22Rv1 (cell line): ENCODE measurements around the gene ATP1A4.

Experiments
- H3K27ac ChIP-seq: fragments of 450-650 bp; 2 replicates; pipeline ENCODE4 v1.5.1; 2017
- ZFX ChIP-seq: fragments of 450-650 bp; IDR thresholded peaks from 2 replicates; pipeline ENCODE4 v1.6.1; 2017; ENCODE audit warnings: antibody characterized with exemption, borderline replicate concordance
- TF ChIP-seq, protein P1 (sequence below): fragments of 450-650 bp; IDR thresholded peaks from 2 replicates; pipeline ENCODE4 v1.5.1; 2017; ENCODE audit warnings: mild to moderate bottlenecking

ATP1A4 gene

DNA sequence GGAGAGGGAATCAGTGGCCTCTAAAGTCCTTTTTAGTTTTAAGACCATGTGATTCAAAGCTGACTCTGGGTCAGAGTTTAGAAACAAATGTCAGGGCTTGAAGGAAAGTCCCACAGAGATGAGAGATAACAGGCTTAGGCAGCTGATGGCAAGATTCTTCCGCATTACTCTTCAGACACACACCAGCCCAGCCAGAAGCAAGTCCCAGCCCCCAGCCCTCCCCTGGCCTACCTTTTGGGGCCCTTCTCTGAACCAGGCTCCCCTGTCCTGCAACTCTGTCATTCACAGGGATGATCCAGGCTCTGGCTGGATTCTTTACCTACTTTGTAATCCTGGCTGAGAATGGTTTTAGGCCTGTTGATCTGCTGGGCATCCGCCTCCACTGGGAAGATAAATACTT lies 25.8 kb downstream of the ATP1A4 start:
- TF ChIP-seq, protein P1, sequence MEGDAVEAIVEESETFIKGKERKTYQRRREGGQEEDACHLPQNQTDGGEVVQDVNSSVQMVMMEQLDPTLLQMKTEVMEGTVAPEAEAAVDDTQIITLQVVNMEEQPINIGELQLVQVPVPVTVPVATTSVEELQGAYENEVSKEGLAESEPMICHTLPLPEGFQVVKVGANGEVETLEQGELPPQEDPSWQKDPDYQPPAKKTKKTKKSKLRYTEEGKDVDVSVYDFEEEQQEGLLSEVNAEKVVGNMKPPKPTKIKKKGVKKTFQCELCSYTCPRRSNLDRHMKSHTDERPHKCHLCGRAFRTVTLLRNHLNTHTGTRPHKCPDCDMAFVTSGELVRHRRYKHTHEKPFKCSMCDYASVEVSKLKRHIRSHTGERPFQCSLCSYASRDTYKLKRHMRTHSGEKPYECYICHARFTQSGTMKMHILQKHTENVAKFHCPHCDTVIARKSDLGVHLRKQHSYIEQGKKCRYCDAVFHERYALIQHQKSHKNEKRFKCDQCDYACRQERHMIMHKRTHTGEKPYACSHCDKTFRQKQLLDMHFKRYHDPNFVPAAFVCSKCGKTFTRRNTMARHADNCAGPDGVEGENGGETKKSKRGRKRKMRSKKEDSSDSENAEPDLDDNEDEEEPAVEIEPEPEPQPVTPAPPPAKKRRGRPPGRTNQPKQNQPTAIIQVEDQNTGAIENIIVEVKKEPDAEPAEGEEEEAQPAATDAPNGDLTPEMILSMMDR = no peak
- TF ChIP-seq ZFX = no peak
- no peak overlapping the region for H3K27ac ChIP-seq

DNA sequence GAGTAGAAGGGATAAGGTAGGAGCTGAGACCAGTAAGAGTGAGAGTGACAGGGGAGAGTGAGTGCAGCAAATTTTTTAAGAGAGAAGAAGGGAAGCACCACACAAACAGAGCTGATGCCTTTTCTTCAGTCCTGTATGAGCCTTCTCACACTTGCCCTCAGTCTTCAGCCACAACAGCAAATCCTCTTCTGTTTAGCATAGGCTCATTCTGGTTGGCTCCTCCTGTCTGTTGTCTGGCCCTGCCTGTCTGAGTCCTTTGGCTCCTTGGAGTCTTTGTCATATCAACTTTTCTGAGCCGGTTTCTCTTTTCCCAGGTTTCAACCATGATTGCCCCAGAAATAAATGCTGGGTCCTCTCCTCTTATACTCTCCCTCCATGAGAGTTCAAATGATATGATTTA lies 26.3 kb downstream of the ATP1A4 start:
- TF ChIP-seq ZFX = no peak
- TF ChIP-seq, protein P1 = no peak
- no peak overlapping the region for H3K27ac ChIP-seq

DNA sequence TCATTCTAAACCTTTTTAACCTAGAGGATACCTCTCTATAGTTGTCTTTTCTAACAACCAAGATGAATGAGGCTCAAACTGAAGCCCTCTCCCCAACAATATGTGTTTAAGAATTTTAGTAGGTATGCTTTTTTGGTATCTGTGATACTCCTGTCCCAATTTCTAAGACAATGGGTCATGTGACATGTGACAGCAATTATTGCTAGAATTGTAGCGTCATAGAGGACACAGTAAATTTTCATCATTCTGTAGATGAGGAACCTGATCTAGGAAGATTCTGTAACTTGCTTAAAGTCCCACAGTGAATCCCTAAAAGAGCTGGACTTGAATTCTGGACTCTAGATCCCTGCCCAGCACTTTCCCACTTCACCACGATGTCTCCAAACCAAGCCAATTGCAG lies 27.3 kb downstream of the ATP1A4 start:
- no peak for TF ChIP-seq ZFX
- TF ChIP-seq, protein P1 = no peak
- H3K27ac ChIP-seq = no peak overlapping the region

DNA sequence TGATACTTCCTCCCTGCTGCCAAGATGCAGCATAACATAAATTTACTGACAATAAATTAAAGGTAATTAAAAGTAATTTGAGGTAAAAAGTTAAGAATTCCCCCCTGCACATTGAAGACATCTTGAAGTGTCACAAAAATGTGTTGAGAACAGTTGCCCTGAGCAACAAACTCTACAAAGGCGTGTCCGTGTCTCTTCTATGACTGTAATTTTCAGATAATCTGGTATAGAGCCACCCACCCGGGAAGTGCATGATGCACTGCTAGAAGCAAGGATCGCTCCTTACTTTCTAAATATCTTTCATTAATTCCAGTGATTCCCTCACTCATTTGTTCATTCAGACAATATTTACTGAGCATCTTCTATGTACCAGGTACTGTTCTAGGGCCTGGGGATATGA lies 27.9 kb downstream of the ATP1A4 start:
- no peak overlapping the region for H3K27ac ChIP-seq
- TF ChIP-seq, protein P1 = no peak
- no peak for TF ChIP-seq ZFX

DNA sequence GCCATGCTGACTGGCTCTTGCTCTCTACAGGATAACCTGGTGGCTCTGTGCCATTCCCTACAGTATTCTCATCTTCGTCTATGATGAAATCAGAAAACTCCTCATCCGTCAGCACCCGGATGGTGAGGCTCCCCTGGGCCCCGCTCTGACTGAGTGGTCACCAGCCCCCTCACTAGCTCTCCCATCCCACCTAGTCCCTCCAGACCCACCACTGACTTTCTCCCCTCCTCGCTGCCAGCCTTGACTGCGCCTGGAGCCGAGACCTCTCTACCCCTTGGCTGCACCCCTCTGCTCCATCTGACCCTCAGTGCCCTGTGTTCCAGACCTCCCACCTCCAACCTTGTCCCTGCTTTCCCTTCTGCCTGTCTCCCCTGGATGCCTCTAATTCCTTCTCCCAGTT lies 34.8 kb downstream of the ATP1A4 start:
- H3K27ac ChIP-seq = no peak overlapping the region
- TF ChIP-seq ZFX = no peak
- TF ChIP-seq, protein P1 = no peak

DNA sequence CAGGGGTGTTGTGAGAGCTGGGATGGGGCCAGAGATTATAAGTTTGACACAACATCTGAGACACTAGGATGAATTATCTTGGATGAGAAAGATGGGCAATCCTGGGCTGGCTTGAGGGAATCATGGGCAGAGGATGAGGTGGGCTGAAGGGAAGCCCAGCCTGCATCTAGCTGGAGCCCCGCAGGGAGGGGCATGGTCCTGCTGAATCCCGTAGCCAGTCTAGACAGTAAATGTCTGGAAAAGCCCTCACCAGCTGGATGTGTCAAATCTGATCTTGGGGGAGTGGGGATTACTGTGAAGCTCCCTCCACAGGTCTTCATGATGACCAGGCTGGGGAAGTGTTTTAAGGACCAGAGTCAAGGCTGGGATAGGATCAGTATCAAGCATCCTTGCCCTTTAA lies 35.3 kb downstream of the ATP1A4 start:
- TF ChIP-seq, protein P1 = no peak
- TF ChIP-seq ZFX = no peak

DNA sequence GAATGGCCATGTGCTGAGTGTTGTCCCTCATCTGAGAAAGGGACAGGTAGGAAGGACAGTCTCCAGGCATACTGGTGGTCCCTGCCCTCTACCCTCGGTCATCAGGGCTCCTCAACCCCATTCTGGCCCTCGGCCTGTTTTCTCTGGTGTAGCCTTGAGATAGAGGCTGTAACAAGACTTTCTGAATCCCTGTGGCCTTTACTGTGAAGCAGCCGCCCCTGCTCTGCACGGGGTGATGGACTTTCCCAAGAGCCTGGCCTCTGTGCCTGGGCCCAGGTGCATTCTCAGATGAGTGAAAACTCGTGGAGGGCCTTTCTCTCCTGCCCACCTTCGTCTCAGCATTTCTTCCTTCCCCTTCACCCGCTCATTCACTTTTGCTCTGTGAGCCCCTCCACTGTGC lies 36.0 kb downstream of the ATP1A4 start:
- TF ChIP-seq, protein P1 = no peak
- TF ChIP-seq ZFX = no peak
- H3K27ac ChIP-seq = no peak overlapping the region

More for the DNA sequence above, 35.3 kb downstream of the ATP1A4 start:
- no peak overlapping the region for H3K27ac ChIP-seq
